Stimulated activated naive CD4-positive, alpha-beta T cell (primary cell): ENCODE measurements around the gene TBCC.
A peak's percentile ranks its signal among the peaks of the same experiment; 100 is the strongest.

ENCODE experiments used
- DNase-seq, 6 experiments: peaks; one replicate each; lab custom pipeline; 2025; lab: John Stamatoyannopoulos, UW

The TBCC gene

GRCh38 chr6:42771741-42772100 is 25.8 kb upstream of the TBCC start:
- DNase-seq: peak in 3 of 6 experiments; percentile 22 to 63 (median 30)

- DNase-seq: no peak
Observed at GRCh38 chr6:42769836-42770235, 23.9 kb upstream of the TBCC start.

GRCh38 chr6:42769051-42769450 is 23.1 kb upstream of the TBCC start:
- DNase-seq: no peak

GRCh38 chr6:42766163-42766670 is 20.3 kb upstream of the TBCC start:
- no peak for DNase-seq

GRCh38 chr6:42764911-42765648 is 19.2 kb upstream of the TBCC start:
- no peak for DNase-seq

GRCh38 chr6:42762950-42763349 is 17.0 kb upstream of the TBCC start:
- DNase-seq: no peak

- no peak for DNase-seq
Observed at GRCh38 chr6:42762426-42762859, 16.5 kb upstream of the TBCC start.

- DNase-seq: no peak
Observed at GRCh38 chr6:42761287-42762067, 15.6 kb upstream of the TBCC start.

- DNase-seq: no peak
Observed at GRCh38 chr6:42758756-42759430, 13.0 kb upstream of the TBCC start.

- no peak for DNase-seq
Observed at GRCh38 chr6:42756722-42757121, 10.8 kb upstream of the TBCC start.

GRCh38 chr6:42754759-42755158 is 8.9 kb upstream of the TBCC start:
- no peak for DNase-seq

- no peak for DNase-seq
Observed at GRCh38 chr6:42751055-42751454, 5.2 kb upstream of the TBCC start.

GRCh38 chr6:42748203-42748898 is 2.4 kb upstream of the TBCC start:
- DNase-seq: no peak

- DNase-seq: peak; percentile 62 to 92 (median 83)
Observed at GRCh38 chr6:42746463-42747391, 824 bp upstream of the TBCC start.

GRCh38 chr6:42745083-42745639 is 742 bp downstream of the TBCC start:
- peak in 2 of 6 experiments; percentile 26 to 36 for DNase-seq

- DNase-seq: no peak
Observed at GRCh38 chr6:42744351-42744893, 1.5 kb downstream of the TBCC start.

- no peak for DNase-seq
Observed at GRCh38 chr6:42742116-42742894, 3.6 kb downstream of the TBCC start.

- DNase-seq: no peak
Observed at GRCh38 chr6:42740725-42741124, 5.2 kb downstream of the TBCC start.

- DNase-seq: no peak
Observed at GRCh38 chr6:42735976-42736375, 9.9 kb downstream of the TBCC start.
